Osteocyte (in vitro differentiated cells): Measurements from ENCODE around the gene ARHGAP10. TPM values are rescaled to one million over a fixed set of nuclear protein-coding genes. Genes with fewer than 3 reads are reported as not detected.

Experiments
- DNase-seq: peaks from one replicate; pipeline ENCODE4 v3.0.0; 2021; ENCODE audit warnings: mixed read lengths; ENCODE audit not compliant: unreplicated experiment; ENCODE audit errors: extremely low spot score
- H3K27ac Mint-ChIP-seq: one replicate; pipeline ENCODE4 v1.8.0; 2021; ENCODE audit warnings: mild to moderate bottlenecking, mixed read lengths; ENCODE audit not compliant: unreplicated experiment
- H3K27me3 Mint-ChIP-seq: one replicate; pipeline ENCODE4 v1.8.0; 2021; ENCODE audit warnings: mixed read lengths; ENCODE audit not compliant: unreplicated experiment
- H3K36me3 Mint-ChIP-seq: one replicate; pipeline ENCODE4 v1.8.0; 2021; ENCODE audit warnings: mixed read lengths; ENCODE audit not compliant: unreplicated experiment
- H3K4me1 Mint-ChIP-seq: one replicate; pipeline ENCODE4 v1.8.0; 2021; ENCODE audit warnings: mixed read lengths; ENCODE audit not compliant: unreplicated experiment
- H3K4me3 Mint-ChIP-seq: one replicate; pipeline ENCODE4 v1.8.0; 2021; ENCODE audit warnings: mild to moderate bottlenecking, moderate library complexity, mixed read lengths; ENCODE audit not compliant: unreplicated experiment
- H3K9me3 Mint-ChIP-seq: one replicate; pipeline ENCODE4 v1.8.0; 2021; ENCODE audit warnings: mixed read lengths; ENCODE audit not compliant: unreplicated experiment
- total RNA-seq: library from RNA; stranded (reverse); gene quantifications from 2 replicates; pipeline ENCODE4 v1.2.1, GENCODE V29; 2021
- TF ChIP-seq, protein P1 (sequence below): fragments of 200-600 bp; sonication (generic); IDR thresholded peaks from 2 replicates; pipeline ENCODE4 v1.5.0; 2021; ENCODE audit warnings: antibody characterized with exemption, mild to moderate bottlenecking, moderate library complexity

The ARHGAP10 gene
- total RNA-seq, 1 donor from 2014 or later, result 121 TPM

DNA sequence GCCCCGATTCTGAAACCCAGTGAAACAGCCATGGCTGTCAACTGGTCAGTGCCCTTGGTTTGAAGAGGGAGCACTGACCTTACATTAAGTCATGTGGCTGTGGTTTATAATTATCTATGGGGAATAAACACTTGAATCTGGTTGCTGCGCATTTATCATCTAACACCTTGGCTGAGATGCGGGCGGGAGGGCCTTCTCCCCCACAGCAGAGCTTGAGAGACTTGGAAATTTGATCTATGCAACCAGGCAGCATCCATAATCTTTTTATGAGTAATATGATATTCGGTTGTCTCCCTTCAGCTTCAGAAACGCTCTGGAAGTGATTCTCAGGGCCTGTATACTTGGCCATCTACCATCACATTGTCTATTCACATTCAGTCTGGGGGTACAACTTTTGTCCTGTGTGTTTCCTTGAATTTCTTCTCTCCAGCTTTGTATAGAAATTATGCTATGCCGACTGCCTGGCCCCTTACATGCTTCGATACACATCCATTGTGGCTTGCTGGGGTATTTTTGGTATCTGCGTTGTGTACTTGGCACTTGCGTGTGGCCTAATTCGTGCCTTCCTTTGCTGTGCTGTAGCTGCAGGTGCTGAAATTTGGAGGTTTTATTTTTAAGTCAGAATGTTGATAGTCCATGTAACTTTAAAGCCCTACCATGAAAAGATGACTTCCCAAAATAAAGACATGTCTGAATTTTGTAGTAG, 321.6 kb downstream of the ARHGAP10 start:
- peaks cover 30% of the 10 kb centered on the region for H3K4me1 Mint-ChIP-seq
- H3K4me3 Mint-ChIP-seq, result no peak overlapping the region
- H3K27me3 Mint-ChIP-seq, result no peaks in the 10 kb centered on the region
- no peaks in the 10 kb centered on the region for H3K9me3 Mint-ChIP-seq
- TF ChIP-seq, protein P1, sequence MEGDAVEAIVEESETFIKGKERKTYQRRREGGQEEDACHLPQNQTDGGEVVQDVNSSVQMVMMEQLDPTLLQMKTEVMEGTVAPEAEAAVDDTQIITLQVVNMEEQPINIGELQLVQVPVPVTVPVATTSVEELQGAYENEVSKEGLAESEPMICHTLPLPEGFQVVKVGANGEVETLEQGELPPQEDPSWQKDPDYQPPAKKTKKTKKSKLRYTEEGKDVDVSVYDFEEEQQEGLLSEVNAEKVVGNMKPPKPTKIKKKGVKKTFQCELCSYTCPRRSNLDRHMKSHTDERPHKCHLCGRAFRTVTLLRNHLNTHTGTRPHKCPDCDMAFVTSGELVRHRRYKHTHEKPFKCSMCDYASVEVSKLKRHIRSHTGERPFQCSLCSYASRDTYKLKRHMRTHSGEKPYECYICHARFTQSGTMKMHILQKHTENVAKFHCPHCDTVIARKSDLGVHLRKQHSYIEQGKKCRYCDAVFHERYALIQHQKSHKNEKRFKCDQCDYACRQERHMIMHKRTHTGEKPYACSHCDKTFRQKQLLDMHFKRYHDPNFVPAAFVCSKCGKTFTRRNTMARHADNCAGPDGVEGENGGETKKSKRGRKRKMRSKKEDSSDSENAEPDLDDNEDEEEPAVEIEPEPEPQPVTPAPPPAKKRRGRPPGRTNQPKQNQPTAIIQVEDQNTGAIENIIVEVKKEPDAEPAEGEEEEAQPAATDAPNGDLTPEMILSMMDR, result no peak
- no peak for DNase-seq
- H3K27ac Mint-ChIP-seq, result peak overlapping the region; percentile 24
- H3K36me3 Mint-ChIP-seq, result peaks cover 49% of the 10 kb centered on the region

DNA sequence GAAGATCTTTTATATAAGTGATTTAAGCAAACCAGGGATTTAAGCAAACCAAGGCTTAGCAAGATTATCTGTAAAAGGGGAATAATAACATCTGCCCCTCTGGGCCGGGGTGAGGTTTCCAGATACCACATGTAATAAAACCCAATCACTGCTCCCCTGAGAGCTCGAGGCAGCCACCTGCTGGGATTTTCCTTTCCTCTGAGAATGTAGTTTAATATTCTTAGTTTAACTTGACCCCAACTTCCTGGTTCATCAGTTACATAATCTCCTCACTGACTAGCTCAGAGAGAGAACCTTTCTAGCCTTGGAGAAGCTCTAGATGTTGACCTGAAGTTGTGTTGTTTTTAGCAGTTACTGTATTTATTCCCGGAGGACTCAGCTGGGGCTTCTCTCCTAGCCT, 322.4 kb downstream of the ARHGAP10 start:
- DNase-seq, result no peak
- H3K27me3 Mint-ChIP-seq, result no peaks in the 10 kb centered on the region
- TF ChIP-seq, protein P1, result no peak
- H3K27ac Mint-ChIP-seq, result no peak overlapping the region
- no peaks in the 10 kb centered on the region for H3K9me3 Mint-ChIP-seq
- H3K36me3 Mint-ChIP-seq, result peaks cover 43% of the 10 kb centered on the region
- no peak overlapping the region for H3K4me3 Mint-ChIP-seq
- peaks cover 30% of the 10 kb centered on the region for H3K4me1 Mint-ChIP-seq

DNA sequence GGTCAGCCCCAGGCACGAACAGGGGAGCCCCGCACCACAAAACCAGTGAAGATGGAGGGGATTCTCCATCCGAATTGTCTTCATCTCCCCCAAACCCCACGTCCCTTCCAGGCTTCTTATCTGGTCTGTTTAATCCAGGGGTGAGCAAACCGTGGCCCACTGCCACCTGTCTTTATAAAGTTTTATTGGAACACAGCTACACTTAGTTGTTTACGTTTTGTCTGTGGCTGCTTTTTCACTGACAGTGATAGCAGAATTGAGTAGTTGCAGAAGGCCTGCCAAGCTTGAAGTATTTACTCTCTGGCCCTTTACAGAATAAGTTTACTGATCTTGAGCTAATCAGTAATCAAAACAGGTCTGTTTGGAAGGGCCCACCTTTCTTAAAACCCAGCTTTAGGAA, 324.0 kb downstream of the ARHGAP10 start:
- no peak for DNase-seq
- H3K27ac Mint-ChIP-seq, result no peak overlapping the region
- TF ChIP-seq, protein P1, result no peak
- H3K27me3 Mint-ChIP-seq, result no peaks in the 10 kb centered on the region
- H3K4me1 Mint-ChIP-seq, result peaks cover 30% of the 10 kb centered on the region
- peaks cover 40% of the 10 kb centered on the region for H3K36me3 Mint-ChIP-seq
- H3K9me3 Mint-ChIP-seq, result no peaks in the 10 kb centered on the region
- no peak overlapping the region for H3K4me3 Mint-ChIP-seq

DNA sequence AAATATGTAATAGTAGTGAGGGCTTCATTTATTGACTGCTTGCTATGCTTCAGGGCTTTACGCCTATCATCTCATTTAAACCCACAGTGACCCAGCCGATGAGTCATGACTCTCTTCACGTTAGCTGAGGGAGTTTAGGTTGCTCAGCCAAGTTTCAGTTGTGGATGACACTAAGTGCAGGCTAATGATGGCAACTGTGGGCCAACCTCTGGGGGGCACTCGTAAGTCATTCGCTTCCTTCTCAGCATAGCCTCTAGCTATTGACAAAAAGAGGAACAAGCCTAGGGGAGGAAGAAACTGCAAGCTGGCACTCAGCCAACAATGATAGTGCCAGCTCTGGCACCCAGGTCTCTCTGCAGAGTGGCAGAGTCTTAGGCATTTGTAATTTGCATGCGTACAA, 325.0 kb downstream of the ARHGAP10 start:
- Mint-ChIP-seq H3K4me1 (peaks cover 34% of the 10 kb centered on the region), H3K9me3 (no peaks in the 10 kb centered on the region), H3K27ac (no peak overlapping the region), H3K4me3 (no peak overlapping the region), H3K27me3 (no peaks in the 10 kb centered on the region), H3K36me3 (peaks cover 41% of the 10 kb centered on the region)
- TF ChIP-seq, protein P1, result no peak
- no peak for DNase-seq

DNA sequence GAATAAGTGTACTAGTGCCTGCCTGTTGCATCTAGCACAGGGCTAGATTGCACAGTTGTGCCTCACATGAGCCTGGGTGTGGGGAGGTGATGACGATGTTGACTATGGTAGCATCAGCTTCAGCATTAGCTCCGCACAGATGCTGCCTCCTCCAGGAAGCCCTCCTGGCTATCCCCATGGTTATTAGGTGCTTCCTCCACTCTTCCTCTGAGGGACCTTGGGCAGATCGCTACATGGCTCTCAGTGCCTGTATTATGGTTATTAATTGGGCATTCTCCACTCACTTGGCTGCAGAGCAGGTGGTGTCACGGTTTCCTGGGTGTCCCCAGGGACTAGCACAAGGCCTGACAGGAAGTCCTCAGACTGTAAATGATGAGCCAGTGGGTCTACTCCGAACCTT, 325.6 kb downstream of the ARHGAP10 start:
- DNase-seq, result no peak
- H3K9me3 Mint-ChIP-seq, result no peaks in the 10 kb centered on the region
- peaks cover 38% of the 10 kb centered on the region for H3K36me3 Mint-ChIP-seq
- H3K27ac Mint-ChIP-seq, result peak overlapping the region; percentile 14
- no peaks in the 10 kb centered on the region for H3K27me3 Mint-ChIP-seq
- H3K4me3 Mint-ChIP-seq, result no peak overlapping the region
- TF ChIP-seq, protein P1, result no peak
- H3K4me1 Mint-ChIP-seq, result peaks cover 34% of the 10 kb centered on the region
